GM12864 (cell line): ENCODE results near the gene GCC2.

Experiments used
- DNase-seq: peaks from one replicate; pipeline ENCODE4 v3.0.0-alpha.2; 2011; ENCODE audit warnings: low read depth
- H3K4me3 ChIP-seq: 2 replicates; pipeline ENCODE4 v1.5.1; 2011; ENCODE audit warnings: mild to moderate bottlenecking, low read depth, low read length, control low read depth
- CTCF ChIP-seq: IDR thresholded peaks from 2 replicates; pipeline ENCODE4 v1.5.1; 2011; ENCODE audit warnings: low read depth, mild to moderate bottlenecking, moderate library complexity, low read length, control low read depth, inconsistent platforms; ENCODE audit errors: missing control alignments

The GCC2 gene, protein sequence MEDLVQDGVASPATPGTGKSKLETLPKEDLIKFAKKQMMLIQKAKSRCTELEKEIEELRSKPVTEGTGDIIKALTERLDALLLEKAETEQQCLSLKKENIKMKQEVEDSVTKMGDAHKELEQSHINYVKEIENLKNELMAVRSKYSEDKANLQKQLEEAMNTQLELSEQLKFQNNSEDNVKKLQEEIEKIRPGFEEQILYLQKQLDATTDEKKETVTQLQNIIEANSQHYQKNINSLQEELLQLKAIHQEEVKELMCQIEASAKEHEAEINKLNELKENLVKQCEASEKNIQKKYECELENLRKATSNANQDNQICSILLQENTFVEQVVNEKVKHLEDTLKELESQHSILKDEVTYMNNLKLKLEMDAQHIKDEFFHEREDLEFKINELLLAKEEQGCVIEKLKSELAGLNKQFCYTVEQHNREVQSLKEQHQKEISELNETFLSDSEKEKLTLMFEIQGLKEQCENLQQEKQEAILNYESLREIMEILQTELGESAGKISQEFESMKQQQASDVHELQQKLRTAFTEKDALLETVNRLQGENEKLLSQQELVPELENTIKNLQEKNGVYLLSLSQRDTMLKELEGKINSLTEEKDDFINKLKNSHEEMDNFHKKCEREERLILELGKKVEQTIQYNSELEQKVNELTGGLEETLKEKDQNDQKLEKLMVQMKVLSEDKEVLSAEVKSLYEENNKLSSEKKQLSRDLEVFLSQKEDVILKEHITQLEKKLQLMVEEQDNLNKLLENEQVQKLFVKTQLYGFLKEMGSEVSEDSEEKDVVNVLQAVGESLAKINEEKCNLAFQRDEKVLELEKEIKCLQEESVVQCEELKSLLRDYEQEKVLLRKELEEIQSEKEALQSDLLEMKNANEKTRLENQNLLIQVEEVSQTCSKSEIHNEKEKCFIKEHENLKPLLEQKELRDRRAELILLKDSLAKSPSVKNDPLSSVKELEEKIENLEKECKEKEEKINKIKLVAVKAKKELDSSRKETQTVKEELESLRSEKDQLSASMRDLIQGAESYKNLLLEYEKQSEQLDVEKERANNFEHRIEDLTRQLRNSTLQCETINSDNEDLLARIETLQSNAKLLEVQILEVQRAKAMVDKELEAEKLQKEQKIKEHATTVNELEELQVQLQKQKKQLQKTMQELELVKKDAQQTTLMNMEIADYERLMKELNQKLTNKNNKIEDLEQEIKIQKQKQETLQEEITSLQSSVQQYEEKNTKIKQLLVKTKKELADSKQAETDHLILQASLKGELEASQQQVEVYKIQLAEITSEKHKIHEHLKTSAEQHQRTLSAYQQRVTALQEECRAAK (N-terminal part only)

GRCh38 chr2:108448678-108449409 is at the start of gene GCC2:
Gene GCC2 (plus strand): TSS chr2:108449206. CDS start chr2:108449275, 69 bp downstream.
- DNase-seq, result peak; percentile 86
- H3K4me3 ChIP-seq, result peak within 1 kb of the TSS; percentile 84
- TF ChIP-seq CTCF, result no peak

GRCh38 chr2:108399479-108399878 is 49.5 kb upstream of the GCC2 start:
- no peak for TF ChIP-seq CTCF
- no peak for DNase-seq
- no peak overlapping the region for H3K4me3 ChIP-seq

DNA sequence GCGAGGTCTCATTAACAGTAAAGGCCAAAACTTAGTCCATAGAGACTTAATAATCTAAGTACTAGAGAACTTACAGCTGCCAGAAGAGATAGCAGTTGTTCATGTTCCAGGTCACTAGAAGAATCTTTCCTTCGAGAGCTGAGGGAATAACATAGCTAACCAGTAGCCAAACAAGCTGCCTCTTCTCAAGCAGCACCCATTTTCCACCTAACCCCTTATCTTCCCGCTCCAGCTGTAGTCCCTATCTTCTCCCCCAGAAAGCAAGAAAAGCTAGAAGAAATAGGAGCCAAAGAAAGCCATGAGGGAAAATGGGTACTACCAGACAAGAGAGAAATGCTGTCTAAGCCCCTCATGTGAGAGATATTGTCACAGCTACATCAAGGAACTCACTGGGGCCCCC is 47.2 kb upstream of the GCC2 start:
- no peak for DNase-seq
- TF ChIP-seq CTCF, result no peak
- H3K4me3 ChIP-seq, result no peak overlapping the region

DNA sequence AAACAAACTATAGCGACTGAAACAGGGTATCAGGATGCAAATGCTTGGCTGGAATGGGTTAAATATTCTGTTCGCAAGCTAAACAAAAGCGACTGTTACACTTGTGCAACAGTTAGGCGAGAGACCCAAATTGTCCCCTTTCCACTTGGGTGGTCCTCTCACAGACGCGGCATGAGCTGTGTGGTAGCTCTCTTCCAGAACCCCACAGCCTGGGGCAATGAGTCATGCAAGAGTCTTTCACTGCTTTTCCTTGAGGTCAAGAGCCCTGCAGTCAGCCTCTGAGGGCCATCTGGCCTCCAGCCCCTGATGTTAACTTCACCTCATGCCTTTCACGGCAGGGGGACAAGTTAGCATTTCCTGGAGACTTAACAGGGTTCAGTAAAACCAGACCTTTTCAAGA is 45.5 kb upstream of the GCC2 start:
- TF ChIP-seq CTCF, result no peak
- no peak overlapping the region for H3K4me3 ChIP-seq
- no peak for DNase-seq

- no peak overlapping the region for H3K4me3 ChIP-seq
- DNase-seq, result no peak
- TF ChIP-seq CTCF, result no peak
These were observed 44.1 kb upstream of the GCC2 start for GRCh38 chr2:108404784-108405397.
